ENCODE measurements around the gene UCK1. TPM values are rescaled to one million over a fixed set of nuclear protein-coding genes. Genes with fewer than 3 reads are reported as not detected.

Gene UCK1
- total and polyA plus RNA-seq, 10 of the 15 experiments (the other 5 are each of a cell fraction or from before 2014, with no cell fraction given): 0.31 to 27.0 (median 18.7) TPM

GRCh38 chr9:131502781-131503625 is 28.1 kb downstream of the UCK1 start, which contains the start of gene POMT1:
POMT1 (plus strand) TSS chr9:131502918; CDS start chr9:131504219, 1,301 bp downstream.
- Histone ChIP-seq H3K36me3 (ENCODE audit: control insufficient read depth in 2 of 2, insufficient read depth in 2 of 2, low read length in 1 of 2) (peaks cover 3 to 8% of the 10 kb centered on the region in 2 experiments; a peak in 3 of 4 replicates), H3K9ac (ENCODE audit: control insufficient read depth, insufficient read depth, low read length) (peak within 1 kb of the TSS; percentile 74), H3K4me3 (peak within 1 kb of the TSS; percentile 90), H3K79me2 (ENCODE audit: control insufficient read depth, insufficient read depth, low read length) (peaks cover 5% of the 10 kb centered on the region), H2AFZ (ENCODE audit: control insufficient read depth, low read depth, low read length) (peak within 1 kb of the TSS; percentile 96), H3K4me2 (ENCODE audit: control insufficient read depth, insufficient read depth) (peak within 1 kb of the TSS; percentile 99), H3K4me1 (ENCODE audit: control insufficient read depth, insufficient read depth, low read length) (peaks cover 8% of the 10 kb centered on the region), H3K27ac (ENCODE audit: control insufficient read depth, insufficient read depth) (peak within 1 kb of the TSS; percentile 50; the same call in 1 of the 2 replicates), H3K27me3 (replicated peaks in 1 of 2; ENCODE audit: control insufficient read depth in 2 of 2, insufficient read depth in 2 of 2, low read length in 1 of 2) (no peaks in the 10 kb centered on the region), H3K9me3 (replicated peaks; ENCODE audit: control insufficient read depth, insufficient read depth, low read length) (no peaks in the 10 kb centered on the region), H4K20me1 (ENCODE audit: control insufficient read depth, insufficient read depth) (no peaks in the 10 kb centered on the region)
- ChIA-PET CTCF (interaction anchor here (0.7 to 1.1 kb wide), 5 partner anchors 131 to 253 kb away, joined by 3 to 4 read pairs (median 3); no protein-coding TSS in a partner anchor), SMC1A (ENCODE audit: uncharacterized antibody, unreplicated experiment) (interaction anchor here (0.6 kb wide), 1 partner anchor 136 kb away, joined by 4 read pairs; no protein-coding TSS in a partner anchor), RAD21 (ENCODE audit: unreplicated experiment) (interaction anchor here (0.6 kb wide), 1 partner anchor 175 kb away, joined by 3 read pairs; no protein-coding TSS in a partner anchor), POLR2A (interaction anchor here (0.5 to 0.7 kb wide), 2 partner anchors 130 to 233 kb away, joined by 3 read pairs; no protein-coding TSS in a partner anchor)
- BruUV-seq (replicated peaks): no TSS peak
- FAIRE-seq (no peak), ATAC-seq (peak; percentile 90), DNase-seq (ENCODE audit: low read depth, low spot score) (peak; percentile 59)
- intact Hi-C loops (cut with micrococcal nuclease; ENCODE audit: unreplicated experiment) (loop anchor here (1.0 to 2.0 kb wide), 2 partner anchors 28 to 244 kb away; partner anchors contain the start of gene UCK1), in situ Hi-C loops (cut with MboI) (no loop called here)
- WGBS (ENCODE audit: insufficient coverage, insufficient replicate concordance, low lambda C conversion rate, missing lambda C conversion rate): 2% methylated on average over 71 of the region's 83 CpGs
- TF ChIP-seq POLR2AphosphoS5 (IDR thresholded peaks at IDR 0.05; ENCODE audit: low read length) (peak; percentile 61; the same call in 1 of the 2 replicates), SP1 (IDR thresholded peaks at IDR 0.05; ENCODE audit: low read depth, low read length) (peak; percentile 11), HCFC1 (IDR thresholded peaks at IDR 0.05; ENCODE audit: low read length) (peak; percentile 76), FOXM1 (IDR thresholded peaks at IDR 0.05; ENCODE audit: low read depth, low read length) (no peak), ZNF207 (IDR thresholded peaks at IDR 0.05; ENCODE audit: borderline replicate concordance) (peak; percentile 96), STAT3 (IDR thresholded peaks at IDR 0.05; ENCODE audit: low read depth, low read length) (no peak), TBL1XR1 (IDR thresholded peaks at IDR 0.05; ENCODE audit: low read depth, low read length) (no peak), PAX8 (IDR thresholded peaks at IDR 0.05) (no peak), SIX5 (IDR thresholded peaks at IDR 0.05; ENCODE audit: low read depth, low read length, severe bottlenecking) (peak; percentile 31), CBX3 (IDR thresholded peaks at IDR 0.05; ENCODE audit: borderline replicate concordance, low read depth) (no peak), MTA3 (IDR thresholded peaks at IDR 0.05; ENCODE audit: borderline replicate concordance, low read length) (no peak), ZBED1 (IDR thresholded peaks at IDR 0.05; ENCODE audit: borderline replicate concordance) (no peak), POLR2A (IDR thresholded peaks at IDR 0.05; ENCODE audit: low read depth, low read length) (peak; percentile 84), RUNX3 (IDR thresholded peaks at IDR 0.05; ENCODE audit: low read length) (peak; percentile 67), NFIC (IDR thresholded peaks at IDR 0.05; ENCODE audit: low read depth, low read length) (no peak), RELA (IDR thresholded peaks at IDR 0.05; ENCODE audit: borderline replicate concordance, partially characterized antibody) (peak; percentile 58), IRF4 (IDR thresholded peaks at IDR 0.05; ENCODE audit: low read depth, low read length) (0 out of 2 replicates have a peak, but pooled peaks have one; percentile 26)
- TF ChIP-seq, protein P1, sequence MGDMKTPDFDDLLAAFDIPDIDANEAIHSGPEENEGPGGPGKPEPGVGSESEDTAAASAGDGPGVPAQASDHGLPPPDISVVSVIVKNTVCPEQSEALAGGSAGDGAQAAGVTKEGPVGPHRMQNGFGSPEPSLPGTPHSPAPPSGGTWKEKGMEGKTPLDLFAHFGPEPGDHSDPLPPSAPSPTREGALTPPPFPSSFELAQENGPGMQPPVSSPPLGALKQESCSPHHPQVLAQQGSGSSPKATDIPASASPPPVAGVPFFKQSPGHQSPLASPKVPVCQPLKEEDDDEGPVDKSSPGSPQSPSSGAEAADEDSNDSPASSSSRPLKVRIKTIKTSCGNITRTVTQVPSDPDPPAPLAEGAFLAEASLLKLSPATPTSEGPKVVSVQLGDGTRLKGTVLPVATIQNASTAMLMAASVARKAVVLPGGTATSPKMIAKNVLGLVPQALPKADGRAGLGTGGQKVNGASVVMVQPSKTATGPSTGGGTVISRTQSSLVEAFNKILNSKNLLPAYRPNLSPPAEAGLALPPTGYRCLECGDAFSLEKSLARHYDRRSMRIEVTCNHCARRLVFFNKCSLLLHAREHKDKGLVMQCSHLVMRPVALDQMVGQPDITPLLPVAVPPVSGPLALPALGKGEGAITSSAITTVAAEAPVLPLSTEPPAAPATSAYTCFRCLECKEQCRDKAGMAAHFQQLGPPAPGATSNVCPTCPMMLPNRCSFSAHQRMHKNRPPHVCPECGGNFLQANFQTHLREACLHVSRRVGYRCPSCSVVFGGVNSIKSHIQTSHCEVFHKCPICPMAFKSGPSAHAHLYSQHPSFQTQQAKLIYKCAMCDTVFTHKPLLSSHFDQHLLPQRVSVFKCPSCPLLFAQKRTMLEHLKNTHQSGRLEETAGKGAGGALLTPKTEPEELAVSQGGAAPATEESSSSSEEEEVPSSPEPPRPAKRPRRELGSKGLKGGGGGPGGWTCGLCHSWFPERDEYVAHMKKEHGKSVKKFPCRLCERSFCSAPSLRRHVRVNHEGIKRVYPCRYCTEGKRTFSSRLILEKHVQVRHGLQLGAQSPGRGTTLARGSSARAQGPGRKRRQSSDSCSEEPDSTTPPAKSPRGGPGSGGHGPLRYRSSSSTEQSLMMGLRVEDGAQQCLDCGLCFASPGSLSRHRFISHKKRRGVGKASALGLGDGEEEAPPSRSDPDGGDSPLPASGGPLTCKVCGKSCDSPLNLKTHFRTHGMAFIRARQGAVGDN (IDR thresholded peaks at IDR 0.05): peak; percentile 58
- TF ChIP-seq, protein P2, sequence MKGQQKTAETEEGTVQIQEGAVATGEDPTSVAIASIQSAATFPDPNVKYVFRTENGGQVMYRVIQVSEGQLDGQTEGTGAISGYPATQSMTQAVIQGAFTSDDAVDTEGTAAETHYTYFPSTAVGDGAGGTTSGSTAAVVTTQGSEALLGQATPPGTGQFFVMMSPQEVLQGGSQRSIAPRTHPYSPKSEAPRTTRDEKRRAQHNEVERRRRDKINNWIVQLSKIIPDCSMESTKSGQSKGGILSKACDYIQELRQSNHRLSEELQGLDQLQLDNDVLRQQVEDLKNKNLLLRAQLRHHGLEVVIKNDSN (IDR thresholded peaks at IDR 0.05; ENCODE audit: borderline replicate concordance, extremely low read length, insufficient read depth, low read depth, low read length): no peak
- TF ChIP-seq, protein P3, sequence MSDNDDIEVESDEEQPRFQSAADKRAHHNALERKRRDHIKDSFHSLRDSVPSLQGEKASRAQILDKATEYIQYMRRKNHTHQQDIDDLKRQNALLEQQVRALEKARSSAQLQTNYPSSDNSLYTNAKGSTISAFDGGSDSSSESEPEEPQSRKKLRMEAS (IDR thresholded peaks at IDR 0.05; ENCODE audit: low read depth, low read length): peak; percentile 72; the same call in 1 of the 2 replicates
